K562 (cell line): ENCODE measurements around the gene CLIP1. TPM values are rescaled to one million over a fixed set of nuclear protein-coding genes. Genes with fewer than 3 reads are reported as not detected.
"Not testable (repeated sequence)": the region's sequence is repeated elsewhere in the genome, so short reads cannot be mapped to it uniquely, and the experiment has no call there.

Experiments used
- ATAC-seq: fragments of 200-7000 bp; cut with Tn5 transposase; 3 replicates; pipeline ENCODE4 v1.9.1; 2020; ENCODE audit warnings: moderate library complexity
- BruUV-seq: library from RNA; stranded (reverse); fragments of 400-500 nt; replicated peaks from 2 replicates; lab custom pipeline; 2021; lab: Mats Ljungman, UMichigan
- CTCF ChIA-PET: fragments of 300-600 bp; formaldehyde crosslinking; extraction: SDS; loops from one replicate; lab custom pipeline; 2021; ENCODE audit warnings: low intra/inter-chr PET ratio; lab: Yijun Ruan, JAX
- POLR2A ChIA-PET: fragments of 300-600, 350-650 bp; sonication (Branson Sonifier 250); formaldehyde crosslinking; extraction: SDS; loops from one replicate; lab custom pipeline; 2021; ENCODE audit warnings: antibody characterized with exemption, inconsistent platforms; lab: Yijun Ruan, JAX
- DNase-seq, 4 experiments: peaks; one replicate each; pipeline versions ENCODE4 v3.0.0 to v3.0.0-alpha.2; 2011 to 2018; ENCODE audit warnings: low spot score in 3 of 4, mixed read lengths in 3 of 4; ENCODE audit errors: extremely low read depth in 1 of 4
- FAIRE-seq: peaks from 2 replicates; lab custom pipeline; 2011; peaks lifted over from hg19 to GRCh38; lab: Jason Lieb, UNC
- H2AFZ ChIP-seq: 2 replicates; pipeline ENCODE4 v1.6.0; 2011; ENCODE audit warnings: low read depth, low read length, control low read depth, inconsistent platforms
- H3K27ac ChIP-seq: fragments of 200-600 bp; 3 replicates; pipeline ENCODE4 v1.8.0; 2011; ENCODE audit warnings: low read depth, mild to moderate bottlenecking, control low read depth, inconsistent platforms, low read length, moderate library complexity, mixed read lengths; ENCODE audit errors: extremely low read depth
- H3K27me3 ChIP-seq, 2 experiments: fragments of 300-600 bp in 1 of 2; 2 replicates in 1 of 2; 3 replicates in 1 of 2; pipeline versions ENCODE4 v1.6.0 to v1.8.0; 2011; ENCODE audit warnings: inconsistent platforms in 2 of 2, low read length in 2 of 2, mild to moderate bottlenecking in 1 of 2, mixed read lengths in 1 of 2, moderate library complexity in 1 of 2; ENCODE audit not compliant: control insufficient read depth in 2 of 2, insufficient read depth in 2 of 2
- H3K36me3 ChIP-seq: fragments of 300-600 bp; 3 replicates; pipeline ENCODE4 v1.8.0; 2011; ENCODE audit warnings: mild to moderate bottlenecking, low read length, inconsistent platforms; ENCODE audit not compliant: control insufficient read depth, insufficient read depth
- H3K4me1 ChIP-seq, 2 experiments: fragments of 200-600 bp in 1 of 2; replicated peaks in 1 of 2; 2 replicates in 1 of 2; 3 replicates in 1 of 2; pipeline versions ENCODE4 v1.5.1 to v1.8.0; 2011; ENCODE audit warnings: inconsistent platforms in 2 of 2, low read length in 2 of 2, mild to moderate bottlenecking in 1 of 2, mixed read lengths in 1 of 2, moderate library complexity in 1 of 2; ENCODE audit not compliant: control insufficient read depth in 2 of 2, insufficient read depth in 2 of 2
- H3K4me2 ChIP-seq: 2 replicates; pipeline ENCODE4 v1.6.1; 2011; ENCODE audit warnings: low read length, control low read depth, inconsistent platforms, mixed read lengths; ENCODE audit not compliant: insufficient read depth
- H3K4me3 ChIP-seq: fragments of 200-600 bp; sonication (generic), shearing (Covaris generic); 2 replicates; pipeline ENCODE4 v1.5.1; 2016; ENCODE audit warnings: control low read depth, inconsistent platforms
- H3K79me2 ChIP-seq: fragments of 200-600 bp; 3 replicates; pipeline ENCODE4 v1.8.0; 2011; ENCODE audit warnings: low read length, inconsistent platforms; ENCODE audit not compliant: control insufficient read depth, insufficient read depth
- H3K9ac ChIP-seq, 2 experiments: 2 replicates each; pipeline versions ENCODE4 v1.6.0 to v1.6.1; 2011; ENCODE audit warnings: low read depth in 2 of 2, low read length in 2 of 2, control low read depth in 1 of 2, inconsistent platforms in 1 of 2, mild to moderate bottlenecking in 1 of 2, mixed read lengths in 1 of 2; ENCODE audit not compliant: insufficient read depth in 1 of 2
- H3K9me1 ChIP-seq: one replicate; pipeline ENCODE4 v1.6.0; 2011; ENCODE audit warnings: inconsistent platforms, mild to moderate bottlenecking, low read length, moderate library complexity; ENCODE audit not compliant: control insufficient read depth, insufficient read depth
- H3K9me3 ChIP-seq: replicated peaks from 2 replicates; pipeline ENCODE4 v1.5.1; 2011; ENCODE audit warnings: low read depth, low read length, inconsistent platforms; ENCODE audit not compliant: control insufficient read depth, insufficient read depth
- H4K20me1 ChIP-seq: replicated peaks from 2 replicates; pipeline ENCODE4 v1.6.1; 2011; ENCODE audit warnings: low read length, inconsistent platforms, mixed read lengths; ENCODE audit not compliant: control insufficient read depth, insufficient read depth
- WGBS: fragments of 100-300 bp; shearing (Covaris generic); methylation state at CpG from one replicate; pipeline ENCODE4 v1.1.6; 2016; ENCODE audit warnings: low coverage, mixed read lengths; ENCODE audit not compliant: insufficient coverage; ENCODE audit errors: missing lambda C conversion rate; 5-methylcytosine and 5-hydroxymethylcytosine counted together
- in situ Hi-C: fragments of 300-500 bp; cut with MboI; formaldehyde crosslinking; loops from 4 replicates; pipeline ENCODE4 v1.15.0; 2018; ENCODE audit warnings: inconsistent platforms, mixed read lengths
- intact Hi-C: fragments of 100-400 bp; cut with micrococcal nuclease; formaldehyde crosslinking; loops from 2 replicates; pipeline ENCODE4 v1.14.2; 2022
- polyA plus RNA-seq, 8 experiments: library from polyadenylated mRNA; depleted of rRNA in 4 of 8; stranded (reverse) in 5 of 8; unstranded in 3 of 8; fragments of >200 nt; fragmentation: Nextera tagmentation in 2 of 8; fragmentation: Illumina TruSeq in 1 of 8; extraction: Ambion mirVana in 2 of 8; extraction: Trizol in 1 of 8; gene quantifications; 2 replicates each; pipeline versions ENCODE4 v1.2.1 to v1.2.3, GENCODE V29; 2011 to 2014; ENCODE audit warnings: inconsistent platforms in 1 of 8, missing spikeins in 1 of 8
- total RNA-seq, 7 experiments: library from RNA; depleted of rRNA in 6 of 7; stranded (reverse); fragments of >200 nt in 6 of 7; fragmentation: Illumina TruSeq in 2 of 7; extraction: Trizol in 2 of 7; gene quantifications; 2 replicates each; pipeline versions ENCODE4 v1.2.1 to v1.2.3, GENCODE V29; 2011 to 2021; ENCODE audit warnings: low replicate concordance in 1 of 7

The CLIP1 gene
- total and polyA plus RNA-seq, 9 of the 15 experiments (the other 6 are each of a cell fraction or from before 2014, with no cell fraction given): 5.8 to 33.9 (median 27.6) TPM

DNA sequence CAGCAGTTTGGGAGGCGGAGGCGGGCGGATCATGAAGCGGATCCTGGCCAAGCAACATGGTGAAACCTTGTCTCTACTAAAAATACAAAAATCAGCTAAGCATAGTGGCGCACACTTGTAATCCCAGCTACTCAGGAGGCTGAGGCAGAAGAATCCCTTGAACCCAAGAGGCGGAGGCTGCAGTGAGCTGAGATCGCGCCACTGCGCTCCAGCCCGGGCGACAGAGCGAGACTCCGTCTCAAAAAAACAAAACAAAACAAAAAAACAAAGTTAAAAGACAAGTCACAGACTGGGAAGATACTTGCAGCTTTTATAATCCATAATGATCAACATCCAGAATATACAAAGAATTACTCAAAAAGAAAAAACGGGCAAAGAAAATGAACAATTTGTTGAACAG is 161.7 kb downstream of the CLIP1 start:
- H2AFZ ChIP-seq, H3K9ac ChIP-seq, DNase-seq, H3K27me3 ChIP-seq, CTCF ChIA-PET, H3K4me2 ChIP-seq, BruUV-seq, intact Hi-C loops, H3K4me1 ChIP-seq, in situ Hi-C loops, FAIRE-seq, H3K4me3 ChIP-seq, H3K9me3 ChIP-seq, H3K27ac ChIP-seq, H3K9me1 ChIP-seq, ATAC-seq, H4K20me1 ChIP-seq: not testable (repeated sequence)
- peaks cover 13% of the 10 kb centered on the region for H3K79me2 ChIP-seq
- 83% methylated on average over 14 of the region's 14 CpGs for WGBS
- POLR2A ChIA-PET: interaction anchor here (1.3 kb wide), 1 partner anchor 16 kb away, joined by 4 read pairs; no protein-coding TSS in a partner anchor
- peaks cover 58% of the 10 kb centered on the region; the same call in 2 of the 3 replicates for H3K36me3 ChIP-seq

DNA sequence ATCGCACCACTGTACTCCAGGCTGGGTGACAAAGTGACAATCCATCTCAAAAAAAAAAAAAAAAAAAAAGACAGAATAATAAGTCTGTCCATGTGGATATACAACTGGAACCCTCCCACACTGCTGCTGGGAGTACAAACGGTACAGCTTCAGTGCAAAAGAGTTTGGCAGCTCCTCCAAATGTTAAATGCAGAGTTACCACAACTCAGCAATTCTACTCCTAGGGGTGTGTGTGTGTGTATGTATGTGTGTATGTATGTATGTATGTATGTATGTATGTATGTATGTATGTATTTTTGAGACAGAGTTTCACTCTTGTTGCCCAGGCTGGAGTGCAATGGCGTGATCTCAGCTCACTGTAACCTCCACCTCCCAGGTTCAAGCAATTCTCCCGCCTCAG is 163.5 kb downstream of the CLIP1 start:
- H3K9me1 ChIP-seq, H3K4me2 ChIP-seq, H3K79me2 ChIP-seq, POLR2A ChIA-PET, H3K27me3 ChIP-seq, in situ Hi-C loops, H3K4me3 ChIP-seq, H3K27ac ChIP-seq, H2AFZ ChIP-seq, H3K9me3 ChIP-seq, DNase-seq, H4K20me1 ChIP-seq, intact Hi-C loops, BruUV-seq, H3K9ac ChIP-seq, ATAC-seq, H3K4me1 ChIP-seq, CTCF ChIA-PET, FAIRE-seq: not testable (repeated sequence)
- H3K36me3 ChIP-seq: peaks cover 63% of the 10 kb centered on the region; the same call in 2 of the 3 replicates
- 67% methylated on average over 2 of the region's 4 CpGs for whole genome bisulfite sequencing

DNA sequence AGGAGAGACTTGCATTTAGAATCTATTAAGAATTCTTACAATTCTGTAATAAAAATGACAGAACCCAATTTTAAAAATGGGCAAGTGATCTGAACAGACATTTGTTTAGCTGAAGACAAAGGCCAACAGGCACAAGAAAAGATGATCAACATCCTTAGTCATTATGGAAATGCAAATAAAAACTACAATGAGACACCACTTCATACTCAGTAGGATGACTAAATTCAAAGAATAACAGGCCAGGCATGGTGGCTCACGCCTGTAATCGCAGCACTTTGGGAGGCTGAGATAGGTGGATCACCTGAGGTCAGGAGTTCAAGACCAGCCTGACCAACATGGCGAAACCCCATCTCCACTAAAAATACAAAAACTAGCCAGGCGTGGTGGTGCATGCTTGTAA is 164.0 kb downstream of the CLIP1 start:
- in situ Hi-C loops, DNase-seq: not testable (repeated sequence)

More for the DNA sequence above, 164.0 kb downstream of the CLIP1 start:
- H4K20me1 ChIP-seq, intact Hi-C loops, H3K9me3 ChIP-seq, H3K4me2 ChIP-seq, BruUV-seq, CTCF ChIA-PET, H3K79me2 ChIP-seq, H3K4me3 ChIP-seq, H3K27ac ChIP-seq, ATAC-seq, POLR2A ChIA-PET, H2AFZ ChIP-seq, H3K9ac ChIP-seq, H3K9me1 ChIP-seq, FAIRE-seq, H3K4me1 ChIP-seq, H3K27me3 ChIP-seq: not testable (repeated sequence)
- WGBS: 79% methylated on average over 4 of the region's 4 CpGs
- peaks cover 59% of the 10 kb centered on the region; the same call in 2 of the 3 replicates for H3K36me3 ChIP-seq
